MV-4-11 (cell line): Measurements from ENCODE around the gene OBSL1.

Experiments used
- DNase-seq: peaks from one replicate; lab custom pipeline; 2025; lab: John Stamatoyannopoulos, UW

The OBSL1 gene

DNA sequence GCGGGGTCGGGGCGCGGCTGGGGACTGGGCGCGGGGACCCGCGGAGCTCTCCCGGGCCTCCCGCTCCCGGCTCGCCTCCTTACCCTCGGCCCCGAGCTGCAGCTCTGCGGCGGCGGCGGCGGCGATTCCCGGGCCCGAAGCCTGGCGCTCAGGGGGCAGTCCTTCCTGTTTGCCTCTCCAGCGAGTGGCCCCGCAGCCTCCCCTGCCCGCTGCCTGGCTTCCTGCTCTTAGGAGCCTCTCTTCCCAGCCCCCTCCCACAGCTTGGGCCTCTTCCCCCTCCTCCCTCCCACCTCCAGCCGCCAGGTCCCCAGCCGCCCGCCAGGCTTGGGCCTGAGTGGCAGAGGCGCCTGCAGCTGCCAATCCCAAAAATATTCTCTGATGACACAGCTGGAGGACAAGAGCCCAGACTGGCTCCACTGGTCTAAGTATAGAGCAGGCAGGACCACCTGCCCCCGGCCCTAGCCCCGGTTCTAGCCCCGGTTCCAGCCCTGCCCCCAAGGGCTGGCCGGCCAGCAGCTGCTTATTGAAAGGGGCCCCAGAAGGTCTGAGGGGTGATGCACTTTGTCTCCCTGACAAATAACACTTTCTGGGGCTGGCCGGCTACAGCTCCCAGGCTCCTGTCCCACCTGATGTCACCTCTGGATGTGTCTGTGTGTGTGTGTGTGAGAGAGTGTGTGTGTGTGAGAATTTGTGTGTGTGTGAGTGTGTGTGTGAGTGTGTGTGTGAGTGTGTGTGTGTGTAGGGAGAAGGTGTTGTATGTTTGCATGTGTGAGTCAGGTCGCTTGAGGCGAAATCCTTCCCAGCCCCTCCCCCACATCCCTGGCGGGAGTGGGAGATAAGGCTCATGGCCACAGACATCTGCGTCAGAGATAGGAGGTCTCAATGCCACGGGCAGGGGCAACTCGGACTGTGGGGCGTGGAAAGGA is at the start of gene OBSL1:
OBSL1 (minus strand) TSS at position 229 of the 926 bp plus-strand sequence. CDS start 307 bp downstream, outside the sequence.
- DNase-seq, result peak; percentile 31

DNA sequence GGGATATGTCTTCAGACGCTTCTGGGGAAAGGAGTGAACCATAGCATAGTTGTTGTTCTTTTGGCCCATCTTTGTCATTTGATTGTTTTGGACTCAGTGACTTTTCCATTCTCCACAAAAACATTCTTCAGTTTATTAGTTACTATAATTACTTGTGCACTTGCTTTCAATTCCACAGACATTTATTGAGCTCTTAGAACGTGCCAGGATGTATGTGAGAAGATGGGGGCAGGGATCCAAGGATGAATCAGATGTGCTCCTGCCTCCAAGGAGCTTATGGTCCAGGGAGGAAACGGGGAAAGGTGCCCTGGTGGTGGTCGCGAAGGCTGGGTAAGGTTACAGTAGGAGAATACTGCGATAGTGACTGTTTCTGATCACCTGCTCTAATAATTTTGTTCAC is 49.2 kb upstream of the OBSL1 start:
- DNase-seq, result no peak

DNA sequence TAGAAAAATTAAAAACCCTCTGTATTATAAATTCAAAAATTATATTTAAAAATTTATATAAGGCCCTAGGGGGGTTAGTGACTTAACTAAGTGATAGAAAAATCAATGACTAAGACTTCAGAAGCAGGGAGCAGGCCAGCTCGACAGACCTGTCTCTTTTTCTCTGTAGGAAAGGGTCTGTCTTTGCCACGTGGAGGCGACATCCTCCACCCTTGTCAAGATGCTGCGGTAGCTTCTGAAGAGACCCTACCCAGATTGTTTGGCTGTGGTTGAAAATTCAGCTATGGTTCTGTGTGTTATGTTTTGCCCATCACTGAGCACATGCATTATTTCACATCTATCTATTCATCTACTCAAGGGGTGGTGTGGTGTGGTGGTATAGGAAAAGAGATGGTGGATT is 47.9 kb upstream of the OBSL1 start:
- DNase-seq, result no peak

DNA sequence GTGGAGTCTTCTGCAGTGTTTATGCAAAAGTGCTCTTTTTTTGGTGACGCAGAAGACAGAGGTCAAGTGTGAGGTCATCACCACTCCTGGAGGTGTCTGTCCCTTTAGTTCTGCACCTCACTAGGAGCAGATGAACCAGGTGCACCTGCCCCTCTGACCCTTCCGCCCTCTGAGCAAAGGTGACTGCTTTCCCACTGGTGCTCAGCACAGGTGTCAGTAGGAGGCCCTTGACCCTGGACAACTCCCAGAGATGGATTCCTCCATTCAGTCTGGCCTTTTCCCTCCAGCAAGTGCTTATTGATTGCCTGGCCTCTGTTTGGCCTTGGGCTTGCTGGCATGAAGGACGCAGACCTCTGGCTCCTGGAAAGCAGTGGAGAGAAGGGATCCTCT is 47.4 kb upstream of the OBSL1 start:
- no peak for DNase-seq

DNA sequence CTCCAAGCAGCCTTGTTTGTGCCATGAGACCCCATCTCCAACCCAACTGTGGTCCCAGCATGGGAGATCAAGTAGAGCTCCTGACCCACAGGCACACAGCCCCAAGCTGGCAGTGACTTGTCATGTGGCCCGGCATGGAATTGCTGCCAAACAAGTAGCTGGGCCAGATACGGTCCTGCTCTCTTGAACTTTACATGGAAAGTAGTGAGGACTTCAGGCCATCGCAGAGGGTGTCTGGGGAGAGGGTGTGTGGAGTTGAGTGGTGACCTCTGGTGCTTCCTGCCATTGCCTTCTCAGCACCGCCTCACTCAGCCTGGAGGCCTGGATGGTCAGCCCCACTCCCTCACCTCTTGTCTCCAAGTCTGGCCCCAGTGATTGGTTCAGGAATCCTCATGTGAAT is 45.2 kb upstream of the OBSL1 start:
- DNase-seq, result no peak

DNA sequence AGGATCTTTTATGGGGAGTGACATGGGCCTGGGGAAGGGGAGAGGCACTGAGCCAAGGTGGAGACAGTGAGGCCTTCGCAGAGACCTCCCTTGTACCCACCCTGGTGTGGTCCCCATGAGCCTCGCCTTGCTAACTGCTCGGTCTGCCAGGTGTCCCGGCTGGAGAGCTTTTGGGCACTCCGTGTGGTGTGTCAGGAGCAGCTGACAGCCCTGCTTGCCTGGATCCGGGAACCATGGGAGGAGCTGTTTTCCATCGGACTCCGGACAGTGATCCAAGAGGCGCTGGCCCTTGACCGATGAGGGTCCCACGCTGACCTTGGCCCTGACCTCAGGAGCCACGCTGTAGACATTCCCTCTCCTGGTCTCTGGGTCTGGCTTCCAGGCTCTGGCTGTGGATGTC is 44.6 kb upstream of the OBSL1 start:
- DNase-seq, result no peak

DNA sequence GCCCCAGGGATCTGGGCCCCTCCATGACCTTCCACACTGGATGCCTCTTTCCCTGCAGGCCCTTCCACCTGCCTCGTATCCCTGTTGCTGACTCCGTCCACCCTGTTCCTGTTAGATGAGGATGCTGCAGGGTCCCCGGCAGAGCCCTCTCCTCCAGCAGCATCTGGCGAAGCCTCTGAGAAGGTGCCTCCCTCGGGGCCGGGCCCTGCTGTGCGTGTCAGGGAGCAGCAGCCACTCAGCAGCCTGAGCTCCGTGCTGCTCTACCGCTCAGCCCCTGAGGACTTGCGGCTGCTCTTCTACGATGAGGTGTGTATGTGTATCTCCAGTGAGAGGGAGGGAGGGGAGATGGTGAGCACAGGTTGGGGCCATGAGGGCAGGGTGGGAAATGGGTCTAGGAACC is 43.7 kb upstream of the OBSL1 start:
- no peak for DNase-seq

DNA sequence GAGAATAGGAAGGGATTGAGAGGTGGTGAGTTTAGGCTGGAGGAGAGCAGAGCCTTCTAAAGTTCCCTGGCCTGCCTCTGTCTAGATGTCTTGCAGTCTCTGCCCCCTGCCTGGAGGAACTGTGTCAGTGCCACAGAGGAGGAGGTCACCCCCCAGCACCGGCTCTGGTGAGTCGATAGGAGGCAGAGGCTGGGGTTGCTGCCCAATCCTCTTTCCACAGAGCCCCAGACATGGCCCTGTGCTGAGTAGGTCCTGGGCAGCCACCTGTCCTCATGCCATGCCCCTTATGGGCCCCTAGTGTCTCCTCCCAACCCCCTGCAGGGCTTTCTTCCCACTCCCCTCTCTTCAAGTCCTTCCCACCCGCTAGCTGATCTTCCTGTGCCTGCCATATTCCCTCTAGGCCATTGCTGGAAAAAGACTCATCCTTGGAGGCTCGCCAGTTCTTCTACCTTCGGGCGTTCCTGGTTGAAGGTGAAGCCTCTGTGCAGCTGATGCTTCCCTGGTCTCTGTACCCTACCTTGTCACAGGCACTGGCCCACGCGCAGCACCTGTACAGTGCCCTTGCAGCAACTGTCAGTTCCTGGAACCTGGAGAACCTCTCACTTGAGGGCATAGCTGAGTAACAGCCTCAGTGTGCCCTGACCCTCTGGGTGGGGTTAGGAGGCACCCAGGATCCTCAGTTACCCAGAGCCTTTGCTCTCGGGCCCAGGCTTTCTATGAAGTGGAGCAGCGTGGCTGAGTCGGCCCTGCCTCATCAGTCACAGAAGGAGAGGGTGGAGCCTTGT is 42.9 kb upstream of the OBSL1 start:
- DNase-seq, result no peak

DNA sequence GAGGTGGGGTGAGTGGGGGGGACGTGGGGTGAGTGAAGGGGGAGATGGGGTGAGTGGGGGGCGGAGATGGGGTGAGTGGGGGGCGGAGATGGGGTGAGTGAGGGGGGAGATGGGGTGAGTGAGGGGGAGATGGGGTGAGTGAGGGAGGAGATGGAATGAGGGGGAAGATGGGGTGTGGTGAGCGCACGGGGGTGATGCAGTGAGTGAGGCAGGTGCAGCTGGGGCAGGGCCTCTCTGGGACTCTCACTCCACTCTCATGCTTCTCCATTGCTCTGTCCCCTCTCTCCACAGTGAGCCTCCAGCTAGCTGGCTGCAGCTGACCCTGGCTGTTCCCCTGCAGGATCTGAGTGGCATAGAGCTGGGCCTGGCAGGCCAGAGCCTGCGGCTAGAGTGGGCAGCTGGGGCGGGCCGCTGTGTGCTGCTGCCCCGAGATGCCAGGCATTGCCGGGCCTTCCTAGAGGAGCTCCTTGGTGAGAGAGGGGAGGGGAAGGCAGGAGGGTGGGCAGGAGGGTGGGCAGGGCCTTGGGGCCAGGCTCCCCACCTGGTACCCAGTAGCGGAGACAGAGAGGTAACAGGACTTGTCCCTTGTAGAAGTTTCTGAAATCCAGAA is 42.2 kb upstream of the OBSL1 start:
- no peak for DNase-seq

DNA sequence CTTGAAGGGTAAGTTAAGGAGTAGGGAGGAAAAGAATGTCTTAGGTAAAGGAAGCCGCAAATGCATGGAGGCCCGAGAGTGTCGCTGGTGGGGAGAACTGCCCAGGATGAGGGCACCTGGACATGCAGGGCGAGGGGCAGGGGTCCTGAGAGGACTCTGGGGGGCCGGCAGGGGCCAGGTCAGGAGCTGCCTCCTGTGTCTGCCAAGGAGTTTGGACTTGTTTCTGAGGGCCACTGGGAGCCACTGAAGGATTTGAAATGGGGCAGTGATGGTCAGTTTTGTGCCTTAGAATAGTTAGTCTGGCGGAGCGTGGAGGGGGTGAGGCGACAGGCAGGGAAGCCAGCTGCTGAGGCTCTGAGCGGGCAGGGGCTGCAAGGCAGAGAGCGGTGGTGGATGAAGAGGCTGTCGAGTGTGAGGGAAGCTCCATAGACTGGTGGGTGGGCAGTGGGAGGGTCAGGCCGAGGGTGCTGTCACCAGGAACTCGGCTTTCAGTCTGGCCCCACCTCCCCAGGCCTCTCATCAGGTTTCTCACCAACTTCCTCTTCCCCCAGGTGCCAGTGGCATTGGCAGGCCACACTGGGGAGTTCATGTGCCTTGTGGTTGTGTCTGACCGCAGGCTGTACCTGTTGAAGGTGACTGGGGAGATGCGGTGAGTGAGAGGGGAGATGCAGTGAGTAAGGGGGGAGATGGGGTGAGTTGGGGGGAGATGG is 41.4 kb upstream of the OBSL1 start:
- DNase-seq, result no peak

DNA sequence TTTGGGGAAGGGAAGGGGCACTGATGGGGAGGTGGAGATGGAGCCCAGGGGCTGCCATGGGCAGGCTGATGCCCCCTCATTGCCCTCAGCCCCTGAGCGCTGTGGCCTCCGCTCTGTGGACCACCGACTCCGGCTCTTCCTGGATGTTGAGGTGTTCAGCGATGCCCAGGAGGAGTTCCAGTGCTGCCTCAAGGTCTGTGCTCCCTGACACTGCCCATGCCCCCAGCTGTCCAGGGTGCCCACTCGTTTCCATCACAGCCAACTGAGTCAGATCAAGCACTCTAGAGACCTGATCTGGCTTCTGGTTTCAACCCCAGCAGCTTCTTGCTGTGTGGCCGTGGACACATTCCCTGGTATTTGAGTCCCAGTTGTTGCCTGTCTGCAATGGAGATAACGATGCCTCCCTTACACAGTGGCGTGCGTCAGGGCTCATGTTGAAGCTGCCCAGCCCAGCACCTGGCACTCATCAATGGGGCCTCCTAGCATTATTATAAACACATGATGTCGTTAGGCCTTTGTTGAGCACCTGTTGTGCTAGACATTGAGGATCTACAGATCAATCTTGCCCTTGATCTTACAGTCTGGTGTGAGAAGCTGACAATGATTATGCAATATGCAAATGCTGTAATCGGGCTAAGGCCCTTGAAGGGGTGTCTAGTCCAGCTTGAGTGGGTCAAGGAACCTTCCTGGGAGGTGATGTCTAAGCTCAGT is 40.7 kb upstream of the OBSL1 start:
- no peak for DNase-seq

DNA sequence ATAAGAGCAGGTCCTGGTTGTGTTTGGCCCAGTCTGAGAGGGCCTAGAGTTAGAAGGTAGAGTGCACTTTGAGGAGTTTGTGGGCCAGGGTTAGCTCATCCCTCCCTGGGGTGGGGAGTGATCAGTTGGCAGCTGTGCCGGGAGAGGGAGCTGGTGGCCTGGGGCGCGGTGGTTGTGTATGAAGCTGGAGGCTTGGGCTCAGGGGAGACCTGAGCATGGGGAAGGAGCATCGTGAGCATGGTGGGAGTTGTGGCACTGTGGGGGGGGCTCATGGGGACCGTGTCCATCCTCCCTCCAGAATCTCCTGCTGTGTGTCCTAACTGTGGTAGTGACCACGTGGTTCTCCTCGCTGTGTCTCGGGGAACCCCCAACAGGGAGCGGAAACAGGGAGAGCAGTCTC is 40.0 kb upstream of the OBSL1 start:
- no peak for DNase-seq

DNA sequence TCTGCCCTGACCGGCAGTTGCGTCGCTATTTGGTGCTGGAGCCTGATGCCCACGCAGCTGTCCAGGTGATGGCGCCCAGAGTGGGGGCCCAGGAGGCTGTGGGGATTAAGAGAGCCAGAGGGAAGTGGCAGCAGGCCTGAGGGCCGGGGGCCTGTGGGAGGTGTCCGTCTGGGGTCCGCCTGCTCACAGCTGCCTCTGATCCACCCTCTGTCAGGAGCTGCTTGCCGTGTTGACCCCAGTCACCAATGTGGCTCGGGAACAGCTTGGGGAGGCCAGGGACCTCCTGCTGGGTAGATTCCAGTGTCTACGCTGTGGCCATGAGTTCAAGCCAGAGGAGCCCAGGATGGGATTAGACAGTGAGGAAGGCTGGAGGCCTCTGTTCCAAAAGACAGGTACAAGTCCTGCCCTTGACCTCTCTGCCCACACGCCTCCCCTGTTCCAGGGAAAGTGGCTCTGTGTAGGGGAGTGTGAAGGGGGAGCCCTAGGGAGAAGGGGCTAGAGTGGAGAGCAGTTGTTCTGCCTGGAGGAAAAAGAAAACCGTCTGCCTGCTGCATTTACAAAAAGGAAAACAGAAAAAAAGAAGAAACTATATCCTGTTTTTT is 37.9 kb upstream of the OBSL1 start:
- DNase-seq, result no peak

DNA sequence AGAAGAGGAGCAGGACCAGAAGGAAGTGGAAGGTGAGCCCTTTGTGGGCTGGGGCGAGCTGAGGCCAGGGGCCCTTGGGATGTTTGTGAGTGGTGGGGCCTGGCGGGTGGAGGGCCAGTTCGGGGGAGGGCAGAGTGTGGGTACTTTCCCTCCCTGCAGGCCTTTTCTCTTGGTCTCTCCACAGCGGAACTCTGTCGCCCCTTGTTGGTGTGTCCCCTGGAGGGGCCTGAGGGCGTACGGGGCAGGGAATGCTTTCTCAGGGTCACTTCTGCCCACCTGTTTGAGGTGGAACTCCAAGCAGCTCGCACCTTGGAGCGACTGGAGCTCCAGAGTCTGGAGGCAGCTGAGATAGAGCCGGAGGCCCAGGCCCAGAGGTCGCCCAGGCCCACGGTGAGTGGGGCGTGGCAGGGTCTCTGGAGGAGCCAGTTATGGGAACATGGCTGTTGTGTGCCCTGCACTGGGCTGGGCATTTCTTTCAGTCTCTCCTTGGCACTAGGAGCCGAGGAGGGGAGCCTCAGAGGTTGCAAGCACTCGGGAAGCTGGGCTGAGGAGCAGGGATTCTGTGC is 37.1 kb upstream of the OBSL1 start:
- DNase-seq, result no peak

DNA sequence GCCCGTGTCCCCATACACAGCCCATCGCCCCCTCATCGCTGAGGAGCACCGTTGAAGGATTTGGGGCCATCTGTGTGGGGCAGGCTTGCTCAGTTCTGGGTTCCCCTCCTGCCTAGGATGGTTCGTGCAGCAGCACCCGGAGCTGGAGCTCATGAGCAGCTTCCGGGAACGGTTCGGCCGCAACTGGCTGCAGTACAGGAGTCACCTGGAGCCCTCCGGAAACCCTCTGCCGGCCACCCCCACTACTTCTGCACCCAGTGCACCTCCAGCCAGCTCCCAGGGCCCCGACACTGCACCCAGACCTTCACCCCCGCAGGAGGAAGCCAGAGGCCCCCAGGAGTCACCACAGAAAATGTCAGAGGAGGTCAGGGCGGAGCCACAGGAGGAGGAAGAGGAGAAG is 36.6 kb upstream of the OBSL1 start:
- no peak for DNase-seq

DNA sequence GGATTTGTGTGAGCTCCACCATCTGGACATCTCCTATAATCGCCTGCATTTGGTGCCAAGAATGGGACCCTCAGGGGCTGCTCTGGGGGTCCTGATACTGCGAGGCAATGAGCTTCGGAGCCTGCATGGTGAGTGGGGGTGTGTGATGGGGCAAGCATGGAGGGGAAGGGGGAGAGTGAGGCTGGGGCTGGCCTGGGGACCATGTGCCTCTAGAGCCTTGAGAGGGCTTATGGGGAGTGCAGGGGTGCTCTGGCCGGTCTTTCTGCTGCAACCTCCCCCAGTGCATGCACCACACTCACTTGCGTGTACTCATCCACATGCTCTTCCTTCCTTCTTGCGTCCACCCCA is 34.2 kb upstream of the OBSL1 start:
- DNase-seq, result no peak

DNA sequence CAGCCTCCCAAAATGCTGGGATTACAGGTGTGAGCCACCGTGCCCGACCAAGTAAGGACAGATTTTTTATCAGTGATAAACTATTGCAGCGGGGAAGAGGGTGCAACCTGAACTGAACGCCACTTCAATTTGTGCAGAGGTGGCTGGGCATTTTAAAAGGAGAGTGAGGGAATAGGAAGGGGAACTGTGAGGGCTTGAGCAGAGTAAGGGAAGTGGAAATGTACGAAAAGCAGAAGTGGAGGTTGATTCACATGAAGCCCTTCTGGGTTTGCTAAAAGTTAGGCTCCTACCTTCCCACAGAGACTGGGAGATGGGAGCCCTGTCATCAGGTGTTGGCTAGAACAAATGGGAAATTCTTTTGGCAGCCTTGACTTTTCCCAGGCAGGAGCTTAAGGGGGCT is 32.4 kb upstream of the OBSL1 start:
- peak; percentile 86 for DNase-seq

DNA sequence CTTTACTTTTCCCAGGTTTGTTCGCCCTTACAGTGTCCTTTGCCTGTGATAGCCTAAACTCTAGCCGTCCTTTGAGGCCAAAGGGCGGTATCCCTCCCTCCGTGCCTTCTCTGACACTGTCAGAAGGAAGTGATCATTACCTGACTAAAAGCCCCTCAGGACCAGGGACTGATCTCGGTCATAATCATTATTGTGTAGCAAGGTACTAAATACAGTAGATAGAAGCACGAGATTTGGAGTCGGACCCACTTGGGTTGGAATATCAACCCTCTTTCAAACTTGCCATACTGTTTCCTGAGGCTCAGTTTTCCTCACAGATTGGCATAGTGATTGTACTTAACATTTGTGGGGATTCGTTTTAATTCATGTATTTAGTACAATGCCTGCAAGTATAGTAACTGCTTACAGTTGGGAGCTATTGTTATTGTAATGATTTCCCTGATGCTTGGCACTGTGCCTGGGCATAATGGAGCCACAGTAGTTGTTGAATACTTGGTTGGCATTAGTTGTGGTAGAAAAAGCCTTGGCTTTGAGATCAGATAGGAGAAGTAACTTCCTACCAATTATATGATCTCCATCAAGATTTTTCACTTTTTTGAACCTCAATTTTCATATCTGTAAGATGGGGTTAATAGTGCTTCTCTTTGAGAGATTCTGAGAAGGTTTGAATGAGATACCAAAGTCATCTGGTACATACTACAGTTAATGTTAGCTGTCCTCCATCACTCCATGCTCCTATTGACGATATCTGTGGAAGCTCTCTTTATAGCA is 27.2 kb upstream of the OBSL1 start:
- no peak for DNase-seq

DNA sequence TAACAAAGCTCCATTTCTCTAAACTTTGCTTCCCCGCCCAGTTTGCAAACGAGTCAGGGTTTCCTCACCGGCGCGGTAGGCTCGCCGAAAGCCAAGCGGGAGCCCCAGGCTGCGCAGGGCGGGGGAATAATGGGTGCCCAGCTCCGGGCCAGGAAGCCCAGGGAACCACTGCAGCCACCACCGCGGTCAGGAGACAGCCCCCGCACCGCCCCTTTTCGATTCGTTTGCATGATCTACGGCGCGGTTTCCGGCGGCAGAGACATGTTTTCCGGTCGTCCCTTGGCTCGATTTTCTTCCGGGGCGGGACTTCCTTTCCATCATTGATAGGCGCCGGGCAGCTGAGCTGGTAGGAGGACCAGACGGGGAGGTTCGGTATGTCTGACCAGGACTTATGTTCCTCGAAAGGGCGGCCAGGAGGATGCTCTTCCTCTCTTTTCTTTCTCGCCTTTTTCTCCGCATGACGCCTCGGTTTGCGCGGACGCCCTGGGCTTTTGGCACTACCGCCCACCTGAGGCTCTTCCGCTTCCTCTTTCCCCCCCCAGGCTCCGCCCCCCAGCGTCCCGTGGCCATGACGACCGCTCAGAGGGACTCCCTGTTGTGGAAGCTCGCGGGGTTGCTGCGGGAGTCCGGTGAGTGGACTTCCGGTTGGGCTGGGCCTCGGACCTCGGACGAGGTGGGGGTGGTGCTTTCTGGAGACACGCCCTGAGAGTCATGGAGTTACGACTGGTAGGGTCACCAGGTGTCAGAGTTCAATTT is 26.4 kb upstream of the OBSL1 start, which contains the start of gene STK11IP:
STK11IP (plus strand) TSS at position 306 of the 756 bp plus-strand sequence; CDS start at position 569, 263 bp downstream.
- DNase-seq, result peak; percentile 96
